Stomach smooth muscle (tissue), 2 donors: ENCODE data around the gene GP1BA.

Experiments
- H3K27ac ChIP-seq: one replicate; pipeline ENCODE4 v1.7.0; 2013; ENCODE audit warnings: mild to moderate bottlenecking, low read length, inconsistent platforms
- H3K27me3 ChIP-seq, 2 donors: one replicate each; pipeline ENCODE4 v1.7.0; 2013; ENCODE audit warnings: low read length in 2 of 2; ENCODE audit not compliant: insufficient read depth in 2 of 2, control insufficient read depth in 1 of 2
- H3K36me3 ChIP-seq, 2 donors: one replicate each; pipeline ENCODE4 v1.7.0; 2013; ENCODE audit warnings: low read length in 2 of 2; ENCODE audit not compliant: control insufficient read depth in 2 of 2, insufficient read depth in 2 of 2
- H3K4me1 ChIP-seq: one replicate; pipeline ENCODE4 v1.7.0; 2013; ENCODE audit warnings: low read length; ENCODE audit not compliant: control insufficient read depth, insufficient read depth
- H3K4me3 ChIP-seq, 2 donors: one replicate each; pipeline ENCODE4 v1.7.0; 2013; ENCODE audit warnings: low read length in 2 of 2
- H3K9ac ChIP-seq, 2 donors: one replicate each; pipeline ENCODE4 v1.7.0; 2013; ENCODE audit warnings: low read length in 2 of 2, mild to moderate bottlenecking in 1 of 2
- H3K9me3 ChIP-seq, 2 donors: one replicate each; pipeline ENCODE4 v1.7.0; 2013; ENCODE audit warnings: low read length in 2 of 2; ENCODE audit not compliant: control insufficient read depth in 2 of 2
- donor health status: healthy.
- donor health status: Pancreatic carcinoma.

GP1BA gene

DNA sequence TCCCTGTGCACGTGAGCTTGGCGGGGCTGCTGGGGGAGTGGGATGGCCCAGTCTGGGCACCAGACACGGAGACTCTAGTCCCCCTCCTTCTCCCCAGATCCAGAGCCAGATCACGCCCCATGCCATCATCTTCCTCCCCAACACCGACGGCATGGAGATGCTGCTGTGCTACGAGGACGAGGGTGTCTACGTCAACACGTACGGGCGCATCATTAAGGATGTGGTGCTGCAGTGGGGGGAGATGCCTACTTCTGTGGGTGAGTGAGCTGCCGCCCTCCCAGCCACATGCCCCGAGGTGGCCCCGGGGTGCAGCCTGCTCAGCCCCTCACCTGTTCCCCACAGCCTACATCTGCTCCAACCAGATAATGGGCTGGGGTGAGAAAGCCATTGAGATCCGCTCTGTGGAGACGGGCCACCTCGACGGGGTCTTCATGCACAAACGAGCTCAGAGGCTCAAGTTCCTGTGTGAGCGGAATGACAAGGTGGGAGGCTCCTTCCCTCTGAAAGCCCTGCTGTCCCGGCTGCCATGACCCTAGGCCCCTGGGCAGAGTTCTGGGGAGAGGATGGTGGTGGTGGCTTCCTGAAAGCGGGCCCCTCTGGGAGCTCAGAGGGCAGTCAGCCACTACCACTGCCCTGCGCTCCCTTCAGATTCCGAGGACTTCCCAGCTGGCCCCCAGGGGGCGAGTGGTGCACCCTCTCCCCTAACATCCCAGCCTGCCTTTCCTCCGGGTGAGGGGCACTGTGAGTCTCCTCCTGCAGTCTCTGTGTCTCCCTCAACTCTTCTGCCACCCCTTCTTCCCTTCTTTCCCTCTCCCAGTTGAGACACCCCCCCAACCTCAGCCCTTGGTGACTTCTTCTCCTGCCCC, 35.5 kb upstream of the GP1BA start:
- Histone ChIP-seq H3K36me3 (peaks cover 36 to 37% of the 10 kb centered on the region in 2 donors), H3K4me3 (no peak overlapping the region), H3K27me3 (peaks cover 21 to 31% of the 10 kb centered on the region in 2 donors), H3K9ac (no peak overlapping the region), H3K27ac (no peak overlapping the region), H3K4me1 (peaks cover 24% of the 10 kb centered on the region), H3K9me3 (no peaks in the 10 kb centered on the region)

DNA sequence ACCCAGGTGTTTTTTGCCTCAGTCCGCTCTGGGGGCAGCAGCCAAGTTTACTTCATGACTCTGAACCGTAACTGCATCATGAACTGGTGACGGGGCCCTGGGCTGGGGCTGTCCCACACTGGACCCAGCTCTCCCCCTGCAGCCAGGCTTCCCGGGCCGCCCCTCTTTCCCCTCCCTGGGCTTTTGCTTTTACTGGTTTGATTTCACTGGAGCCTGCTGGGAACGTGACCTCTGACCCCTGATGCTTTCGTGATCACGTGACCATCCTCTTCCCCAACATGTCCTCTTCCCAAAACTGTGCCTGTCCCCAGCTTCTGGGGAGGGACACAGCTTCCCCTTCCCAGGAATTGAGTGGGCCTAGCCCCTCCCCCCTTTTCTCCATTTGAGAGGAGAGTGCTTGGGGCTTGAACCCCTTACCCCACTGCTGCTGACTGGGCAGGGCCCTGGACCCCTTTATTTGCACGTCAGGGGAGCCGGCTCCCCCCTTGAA, 34.8 kb upstream of the GP1BA start:
- Histone ChIP-seq H3K27ac (no peak overlapping the region), H3K9me3 (no peaks in the 10 kb centered on the region), H3K36me3 (peaks cover 31 to 35% of the 10 kb centered on the region in 2 donors), H3K27me3 (peaks cover 23 to 31% of the 10 kb centered on the region in 2 donors), H3K9ac (no peak overlapping the region), H3K4me1 (peaks cover 28% of the 10 kb centered on the region), H3K4me3 (no peak overlapping the region)

DNA sequence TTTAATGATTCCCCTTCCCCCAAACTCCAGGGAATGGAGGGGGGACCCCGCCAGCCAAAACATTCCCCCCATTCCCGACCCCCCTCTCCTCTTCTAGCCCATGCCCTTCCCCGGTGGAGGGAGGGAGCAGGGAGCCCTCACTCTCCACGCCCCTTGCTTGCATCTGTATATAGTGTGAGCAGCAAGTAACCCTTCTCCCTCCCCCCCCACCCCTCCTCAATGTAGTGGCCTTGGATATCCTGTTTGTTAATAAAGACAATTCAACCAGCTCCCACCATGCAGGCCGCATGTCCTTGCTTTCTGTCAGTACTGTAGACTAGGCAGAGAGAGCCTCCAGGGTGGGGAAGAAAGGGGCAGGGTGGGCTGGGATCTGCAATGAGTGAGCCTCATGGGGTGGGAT, 34.3 kb upstream of the GP1BA start:
- H3K9me3 ChIP-seq, result no peaks in the 10 kb centered on the region
- no peak overlapping the region for H3K27ac ChIP-seq
- H3K9ac ChIP-seq, result no peak overlapping the region
- peaks cover 28% of the 10 kb centered on the region for H3K4me1 ChIP-seq
- peaks cover 23 to 31% of the 10 kb centered on the region in 2 donors for H3K27me3 ChIP-seq
- peaks cover 28 to 35% of the 10 kb centered on the region in 2 donors for H3K36me3 ChIP-seq
- H3K4me3 ChIP-seq, result no peak overlapping the region

DNA sequence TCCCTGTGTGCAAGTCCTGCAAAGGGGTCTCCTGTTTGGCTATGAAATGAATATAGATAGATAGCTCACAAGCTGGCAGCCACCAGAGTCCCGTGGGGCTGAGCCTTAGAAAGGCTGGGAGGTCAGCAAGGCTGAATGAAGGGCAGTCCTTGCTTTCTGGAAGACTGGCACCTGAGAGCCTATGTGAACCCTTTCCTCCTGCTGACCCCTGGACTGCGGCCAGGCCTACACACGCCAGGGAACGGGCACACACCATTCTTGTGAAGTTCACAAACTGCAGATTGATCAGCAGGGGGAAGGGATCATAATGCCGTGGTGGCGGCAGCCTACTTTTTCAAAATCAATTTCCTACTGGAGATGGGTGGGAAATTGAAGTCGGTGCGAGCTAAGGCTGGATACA, 33.7 kb upstream of the GP1BA start:
- Histone ChIP-seq H3K9me3 (no peaks in the 10 kb centered on the region), H3K27me3 (peaks cover 24 to 37% of the 10 kb centered on the region in 2 donors), H3K4me1 (peaks cover 28% of the 10 kb centered on the region), H3K27ac (no peak overlapping the region), H3K9ac (no peak overlapping the region), H3K36me3 (peaks cover 25 to 35% of the 10 kb centered on the region in 2 donors), H3K4me3 (no peak overlapping the region)

DNA sequence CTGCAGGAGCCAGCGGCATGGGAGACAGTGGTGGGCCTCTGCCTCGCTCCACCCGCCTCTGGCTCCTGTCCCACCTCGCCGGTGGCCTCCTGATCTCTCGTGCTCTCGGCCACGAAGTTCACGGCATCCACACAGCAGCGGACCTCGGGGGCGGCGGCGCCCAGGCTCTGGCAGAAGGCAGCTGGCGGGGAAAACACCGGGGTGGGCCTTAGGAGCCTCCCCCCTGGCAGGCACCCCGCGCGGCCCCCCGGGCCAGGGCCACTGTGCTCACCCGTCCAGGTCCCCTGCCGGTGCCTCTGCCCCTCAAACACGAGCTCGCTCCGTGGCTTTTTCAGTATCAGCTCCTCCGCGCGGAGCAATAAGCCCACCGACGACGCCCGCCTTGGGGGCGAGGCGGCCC, 33.1 kb upstream of the GP1BA start:
- Histone ChIP-seq H3K27me3 (peaks cover 26 to 37% of the 10 kb centered on the region in 2 donors), H3K36me3 (peaks cover 24 to 30% of the 10 kb centered on the region in 2 donors), H3K4me3 (peak overlapping the region; percentile 66 to 70), H3K4me1 (peaks cover 28% of the 10 kb centered on the region), H3K9me3 (no peaks in the 10 kb centered on the region), H3K9ac (no peak overlapping the region), H3K27ac (no peak overlapping the region)

DNA sequence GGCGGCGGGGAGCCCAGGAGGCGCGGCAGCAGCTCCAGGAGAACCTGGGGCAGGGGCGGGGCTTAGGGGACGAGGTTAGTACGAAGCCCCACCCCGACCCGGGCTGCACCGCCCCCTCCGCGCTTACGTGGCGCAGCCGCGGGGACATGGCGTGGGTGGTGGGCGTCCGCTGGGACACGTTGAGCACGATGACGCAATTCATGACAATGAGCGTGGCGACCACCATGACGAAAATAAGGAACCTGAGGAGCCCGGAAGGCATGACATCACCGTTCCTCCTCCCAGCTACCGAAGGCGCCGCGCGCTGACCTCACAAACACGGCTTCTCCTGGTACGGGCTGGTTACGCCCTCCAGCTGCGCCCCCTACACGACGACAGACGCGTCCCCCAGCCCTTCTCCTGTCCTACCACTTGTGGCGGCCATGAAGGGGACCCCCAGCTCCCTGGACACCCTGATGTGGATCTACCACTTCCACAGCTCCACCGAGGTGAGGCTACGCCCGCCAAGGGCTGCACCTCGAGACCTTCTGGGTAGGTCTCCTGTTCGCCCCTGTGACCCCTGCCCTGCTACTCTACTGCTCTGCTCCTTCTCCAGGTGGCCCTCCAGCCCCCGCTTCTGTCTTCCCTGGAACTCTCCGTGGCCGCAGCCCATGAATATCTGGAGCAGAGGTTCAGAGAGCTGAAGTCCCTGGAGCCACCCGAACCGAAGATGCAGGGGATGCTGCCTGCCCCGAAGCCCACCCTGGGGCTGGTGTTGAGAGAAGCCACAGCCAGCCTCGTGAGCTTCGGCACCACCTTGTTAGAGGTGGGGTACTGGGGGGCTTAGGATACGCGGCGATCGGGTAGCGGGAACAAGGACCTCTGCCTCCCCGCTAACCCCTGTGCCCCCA, 32.5 kb upstream of the GP1BA start, which contains the start of gene C17orf107:
C17orf107 (plus strand) TSS at position 196 of the 890 bp plus-strand sequence; CDS start at position 423, 227 bp downstream.
- Histone ChIP-seq H3K27me3 (peaks cover 28 to 41% of the 10 kb centered on the region in 2 donors), H3K4me3 (peak within 1 kb of the TSS; percentile 66 to 70), H3K4me1 (peaks cover 28% of the 10 kb centered on the region), H3K9me3 (no peaks in the 10 kb centered on the region), H3K27ac (no peak within 1 kb of the TSS), H3K9ac (peak within 1 kb of the TSS; percentile 42 to 51), H3K36me3 (peaks cover 18 to 24% of the 10 kb centered on the region in 2 donors)

DNA sequence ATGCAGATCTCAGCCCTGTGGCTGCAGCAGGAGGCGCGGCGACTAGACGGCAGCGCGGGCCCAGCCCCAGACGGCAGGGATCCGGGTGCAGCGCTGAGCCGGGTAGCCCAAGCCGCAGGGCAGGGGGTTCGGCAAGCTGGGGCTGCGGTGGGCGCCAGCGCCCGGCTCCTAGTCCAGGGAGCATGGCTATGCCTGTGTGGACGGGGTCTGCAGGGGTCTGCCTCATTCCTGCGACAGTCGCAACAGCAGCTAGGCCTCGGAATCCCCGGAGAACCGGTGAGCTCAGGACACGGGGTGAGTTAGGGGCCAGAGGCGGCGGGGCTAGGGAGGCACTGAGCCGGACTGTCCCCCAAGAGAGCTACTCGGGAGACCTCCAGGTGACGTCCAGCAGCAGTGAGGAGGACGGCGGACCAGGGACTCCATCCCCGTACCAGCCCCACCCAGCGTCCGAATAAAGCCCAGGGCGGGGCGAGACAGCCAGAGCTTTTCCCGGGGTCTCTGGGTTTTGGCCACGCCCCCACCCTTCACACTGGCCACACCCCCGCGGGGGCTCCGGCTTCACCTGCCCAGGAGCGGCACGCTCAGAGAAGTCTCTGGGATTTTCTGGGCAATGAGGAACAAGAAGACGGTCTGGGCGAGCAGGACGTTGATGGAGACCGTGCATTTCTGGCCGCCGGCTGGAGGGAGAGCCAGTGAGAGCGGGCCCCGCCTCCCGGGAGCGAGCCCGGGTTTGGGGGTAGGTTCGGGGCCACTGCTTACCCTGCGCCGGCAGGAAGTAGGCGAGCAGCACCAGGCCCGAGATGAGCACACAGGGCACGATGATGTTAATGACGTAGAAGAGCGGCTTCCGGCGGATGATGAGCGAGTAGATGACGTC, 31.6 kb upstream of the GP1BA start:
- H3K27me3 ChIP-seq, result peaks cover 33 to 41% of the 10 kb centered on the region in 2 donors
- H3K9me3 ChIP-seq, result no peaks in the 10 kb centered on the region
- H3K36me3 ChIP-seq, result peaks cover 10 to 17% of the 10 kb centered on the region in 2 donors
- H3K27ac ChIP-seq, result no peak overlapping the region
- peaks cover 28% of the 10 kb centered on the region for H3K4me1 ChIP-seq
- H3K9ac ChIP-seq, result no peak overlapping the region
- peak overlapping the region in 1 of 2 donors; percentile 70 for H3K4me3 ChIP-seq

DNA sequence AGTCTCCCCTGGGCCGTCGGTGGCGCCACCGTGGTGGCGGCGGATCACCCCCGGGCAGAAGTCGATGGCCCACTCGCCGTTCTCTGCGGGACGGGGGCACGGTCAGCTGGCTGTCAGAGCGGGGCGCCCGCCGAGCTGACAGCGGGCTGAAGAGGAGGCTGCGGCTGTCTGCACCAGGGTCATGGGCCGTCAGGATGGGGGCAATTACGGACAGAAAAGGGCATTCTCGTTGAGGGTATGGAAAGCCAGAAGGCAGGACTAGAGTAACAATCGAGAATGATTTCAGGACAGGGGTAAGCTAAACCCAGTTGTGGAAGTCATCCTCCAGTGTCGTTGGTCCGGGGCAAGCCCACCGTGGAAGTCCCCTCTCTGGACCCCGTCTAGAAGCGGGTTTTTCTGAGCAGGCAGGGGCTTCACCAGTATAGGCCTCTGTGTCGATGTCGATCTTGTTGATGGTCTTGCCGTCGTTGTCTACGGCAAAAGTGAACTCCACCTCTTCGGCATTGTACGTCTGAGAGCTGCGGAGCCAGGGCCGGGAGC, 30.9 kb upstream of the GP1BA start:
- Histone ChIP-seq H3K27ac (no peak overlapping the region), H3K27me3 (peaks cover 35 to 41% of the 10 kb centered on the region in 2 donors), H3K9ac (no peak overlapping the region), H3K9me3 (no peaks in the 10 kb centered on the region), H3K4me3 (no peak overlapping the region), H3K4me1 (peaks cover 28% of the 10 kb centered on the region), H3K36me3 (peaks cover 7 to 10% of the 10 kb centered on the region in 2 donors)

DNA sequence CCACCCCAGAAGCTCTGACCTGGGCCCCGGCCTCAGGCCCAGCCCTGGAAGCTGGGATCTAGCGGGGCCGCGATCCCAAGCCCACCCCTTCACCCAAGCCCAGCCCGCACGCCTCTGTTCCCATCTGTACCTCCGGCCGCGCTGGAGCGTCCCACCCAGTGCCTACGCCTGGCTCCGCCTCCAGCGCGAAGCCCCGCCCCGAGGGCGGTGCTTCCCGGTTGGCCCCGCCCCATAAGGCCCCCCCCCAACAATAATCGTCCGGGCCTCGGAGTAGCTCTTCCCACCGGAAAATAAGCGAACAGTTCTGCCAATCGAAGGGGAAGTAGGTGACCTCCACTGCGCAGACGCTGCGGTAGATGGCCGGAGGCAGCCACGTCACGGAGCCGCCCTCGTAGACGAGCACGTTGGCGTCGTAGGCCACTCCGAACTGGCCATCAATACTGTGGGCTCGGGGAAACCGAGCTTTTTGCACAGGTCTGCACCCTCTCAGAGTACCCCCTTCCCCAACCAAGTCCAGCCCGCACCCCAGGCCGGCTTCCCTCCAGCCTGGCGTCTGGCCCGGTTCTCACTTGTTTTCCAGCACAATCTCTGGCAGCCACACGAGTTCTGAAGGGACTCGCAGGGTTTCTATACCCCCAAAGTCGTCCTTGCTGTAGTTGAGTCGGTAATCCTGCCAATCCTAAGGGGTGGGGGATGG, 30.3 kb upstream of the GP1BA start:
- Histone ChIP-seq H3K27me3 (peaks cover 35 to 41% of the 10 kb centered on the region in 2 donors), H3K4me3 (no peak overlapping the region), H3K36me3 (peaks cover 2 to 4% of the 10 kb centered on the region in 2 donors), H3K27ac (no peak overlapping the region), H3K9me3 (no peaks in the 10 kb centered on the region), H3K9ac (no peak overlapping the region), H3K4me1 (peaks cover 28% of the 10 kb centered on the region)
